ENCODE data around the gene CLECL1.

CLECL1 gene

GRCh38 chr12:9732921-9733461, at the start of gene CLECL1:
Gene CLECL1, minus strand, starts transcription at chr12:9733097.
- DNase-seq (ENCODE audit: low spot score) = no peak

- DNase-seq (ENCODE audit: low spot score) = no peak
These were observed 48.5 kb upstream of the CLECL1 start for GRCh38 chr12:9781360-9781759.

- no peak for DNase-seq (ENCODE audit: low spot score)
These were observed 46.3 kb upstream of the CLECL1 start for GRCh38 chr12:9779209-9779608.

- DNase-seq (ENCODE audit: low spot score) = no peak
These were observed 43.9 kb upstream of the CLECL1 start for GRCh38 chr12:9776781-9777180.

GRCh38 chr12:9773216-9773877, 40.5 kb upstream of the CLECL1 start:
- DNase-seq (ENCODE audit: low spot score) = no peak

GRCh38 chr12:9763025-9763424, 30.1 kb upstream of the CLECL1 start:
- no peak for DNase-seq (ENCODE audit: low spot score)

- no peak for DNase-seq (ENCODE audit: low spot score)
These were observed 29.5 kb upstream of the CLECL1 start for GRCh38 chr12:9762369-9762768.

- DNase-seq (ENCODE audit: low spot score) = no peak
These were observed 28.5 kb upstream of the CLECL1 start for GRCh38 chr12:9761419-9761781.

- DNase-seq (ENCODE audit: low spot score) = peak; percentile 39
These were observed 28.0 kb upstream of the CLECL1 start, which contains the start of gene CD69 for GRCh38 chr12:9760699-9761418. Gene CD69, minus strand, starts transcription at chr12:9760901. Its CDS starts 81 bp downstream, at chr12:9760820.

- DNase-seq (ENCODE audit: low spot score) = no peak
These were observed 27.2 kb upstream of the CLECL1 start for GRCh38 chr12:9760120-9760519.

GRCh38 chr12:9759694-9760093, 26.8 kb upstream of the CLECL1 start:
- DNase-seq (ENCODE audit: low spot score) = no peak

- DNase-seq (ENCODE audit: low spot score) = no peak
These were observed 25.2 kb upstream of the CLECL1 start for GRCh38 chr12:9758119-9758518.

- DNase-seq (ENCODE audit: low spot score) = no peak
These were observed 24.6 kb upstream of the CLECL1 start for GRCh38 chr12:9757433-9758025.

- no peak for DNase-seq (ENCODE audit: low spot score)
These were observed 23.8 kb upstream of the CLECL1 start for GRCh38 chr12:9756706-9757105.

- no peak for DNase-seq (ENCODE audit: low spot score)
These were observed 23.3 kb upstream of the CLECL1 start for GRCh38 chr12:9756170-9756569.

GRCh38 chr12:9755567-9755966, 22.7 kb upstream of the CLECL1 start:
- DNase-seq (ENCODE audit: low spot score) = no peak

- DNase-seq (ENCODE audit: low spot score) = no peak
These were observed 22.1 kb upstream of the CLECL1 start for GRCh38 chr12:9755035-9755434.

GRCh38 chr12:9754099-9754927, 21.4 kb upstream of the CLECL1 start:
- no peak for DNase-seq (ENCODE audit: low spot score)

- DNase-seq (ENCODE audit: low spot score) = no peak
These were observed 20.6 kb upstream of the CLECL1 start for GRCh38 chr12:9753498-9753897.

- DNase-seq (ENCODE audit: low spot score) = no peak
These were observed 20.2 kb upstream of the CLECL1 start for GRCh38 chr12:9753073-9753472.

- no peak for DNase-seq (ENCODE audit: low spot score)
These were observed 19.4 kb upstream of the CLECL1 start for GRCh38 chr12:9752145-9752933.
